ENCODE data around the gene ICE2. TPM values are rescaled to one million over a fixed set of nuclear protein-coding genes. Genes with fewer than 3 reads are reported as not detected.
A peak's percentile ranks its signal among the peaks of the same experiment; 100 is the strongest.

Gene ICE2
- total RNA-seq: 84.8 and 85.1 TPM in 2 replicates
- long read RNA-seq, full-length matches to known transcripts: 132 of 239 reads
- long read RNA-seq, partial matches to known transcripts: 46 of 239 reads
- long read RNA-seq, other reads (novel, unspliced or antisense): 61 of 239 reads

GRCh38 chr15:60478566-60479360 lies at the start of gene ICE2:
TSS of gene ICE2 (minus strand) at chr15:60479142. CDS start at chr15:60477977, 1,165 bp downstream.
- H3K4me3 Mint-ChIP-seq (ENCODE audit: low read depth): peak within 1 kb of the TSS; percentile 98
- peaks cover 6% of the 10 kb centered on the region for H3K36me3 Mint-ChIP-seq (ENCODE audit: insufficient read depth)
- H3K27ac Mint-ChIP-seq: peak within 1 kb of the TSS; percentile 99
- H3K4me1 Mint-ChIP-seq (ENCODE audit: low read depth): peaks cover 25% of the 10 kb centered on the region
- H3K9me3 Mint-ChIP-seq (ENCODE audit: low read depth): no peaks in the 10 kb centered on the region
- peak; percentile 12 for TF ChIP-seq CTCF (IDR thresholded peaks at IDR 0.05; ENCODE audit: unreplicated experiment)
- DNase-seq (ENCODE audit: low spot score, unreplicated experiment): peak; percentile 87
- no peaks in the 10 kb centered on the region for H3K27me3 Mint-ChIP-seq

GRCh38 chr15:60528530-60528929 lies 49.6 kb upstream of the ICE2 start:
- Mint-ChIP-seq H3K27ac (no peak overlapping the region), H3K4me1 (ENCODE audit: low read depth) (no peaks in the 10 kb centered on the region), H3K27me3 (no peaks in the 10 kb centered on the region), H3K4me3 (ENCODE audit: low read depth) (no peak overlapping the region), H3K9me3 (ENCODE audit: low read depth) (no peaks in the 10 kb centered on the region), H3K36me3 (ENCODE audit: insufficient read depth) (peaks cover 1% of the 10 kb centered on the region)
- no peak for TF ChIP-seq CTCF (IDR thresholded peaks at IDR 0.05; ENCODE audit: unreplicated experiment)
- DNase-seq (ENCODE audit: low spot score, unreplicated experiment): no peak

GRCh38 chr15:60527456-60527855 lies 48.5 kb upstream of the ICE2 start:
- H3K27me3 Mint-ChIP-seq: no peaks in the 10 kb centered on the region
- TF ChIP-seq CTCF (IDR thresholded peaks at IDR 0.05; ENCODE audit: unreplicated experiment): no peak
- no peak for DNase-seq (ENCODE audit: low spot score, unreplicated experiment)
- no peaks in the 10 kb centered on the region for H3K4me1 Mint-ChIP-seq (ENCODE audit: low read depth)
- no peak overlapping the region for H3K4me3 Mint-ChIP-seq (ENCODE audit: low read depth)
- H3K9me3 Mint-ChIP-seq (ENCODE audit: low read depth): no peaks in the 10 kb centered on the region
- H3K27ac Mint-ChIP-seq: no peak overlapping the region
- H3K36me3 Mint-ChIP-seq (ENCODE audit: insufficient read depth): peaks cover 3% of the 10 kb centered on the region

- H3K36me3 Mint-ChIP-seq (ENCODE audit: insufficient read depth): peaks cover 3% of the 10 kb centered on the region
- no peak for DNase-seq (ENCODE audit: low spot score, unreplicated experiment)
- no peaks in the 10 kb centered on the region for H3K4me1 Mint-ChIP-seq (ENCODE audit: low read depth)
- no peaks in the 10 kb centered on the region for H3K27me3 Mint-ChIP-seq
- TF ChIP-seq CTCF (IDR thresholded peaks at IDR 0.05; ENCODE audit: unreplicated experiment): no peak
- no peak overlapping the region for H3K27ac Mint-ChIP-seq
- H3K4me3 Mint-ChIP-seq (ENCODE audit: low read depth): no peak overlapping the region
- no peaks in the 10 kb centered on the region for H3K9me3 Mint-ChIP-seq (ENCODE audit: low read depth)
Observed at GRCh38 chr15:60526127-60526616, 47.2 kb upstream of the ICE2 start.

GRCh38 chr15:60525341-60526039 lies 46.5 kb upstream of the ICE2 start:
- no peak overlapping the region for H3K4me3 Mint-ChIP-seq (ENCODE audit: low read depth)
- H3K27ac Mint-ChIP-seq: no peak overlapping the region
- H3K36me3 Mint-ChIP-seq (ENCODE audit: insufficient read depth): peaks cover 3% of the 10 kb centered on the region
- no peak for TF ChIP-seq CTCF (IDR thresholded peaks at IDR 0.05; ENCODE audit: unreplicated experiment)
- H3K27me3 Mint-ChIP-seq: no peaks in the 10 kb centered on the region
- peaks cover 2% of the 10 kb centered on the region for H3K4me1 Mint-ChIP-seq (ENCODE audit: low read depth)
- no peak for DNase-seq (ENCODE audit: low spot score, unreplicated experiment)
- no peaks in the 10 kb centered on the region for H3K9me3 Mint-ChIP-seq (ENCODE audit: low read depth)

Measured in progenitor cell of endocrine pancreas (in vitro differentiated cells).